Measurements from ENCODE around the gene MT1H. TPM values are rescaled to one million over a fixed set of nuclear protein-coding genes. Genes with fewer than 3 reads are reported as not detected.
A peak's percentile ranks its signal among the peaks of the same experiment; 100 is the strongest.
"Not testable (repeated sequence)": the region's sequence is repeated elsewhere in the genome, so short reads cannot be mapped to it uniquely, and the experiment has no call there.

Gene MT1H
- total RNA-seq, 4 donors from 2014 or later: 5.8 to 2,098 (median 30.1) TPM; not detected in 1

DNA sequence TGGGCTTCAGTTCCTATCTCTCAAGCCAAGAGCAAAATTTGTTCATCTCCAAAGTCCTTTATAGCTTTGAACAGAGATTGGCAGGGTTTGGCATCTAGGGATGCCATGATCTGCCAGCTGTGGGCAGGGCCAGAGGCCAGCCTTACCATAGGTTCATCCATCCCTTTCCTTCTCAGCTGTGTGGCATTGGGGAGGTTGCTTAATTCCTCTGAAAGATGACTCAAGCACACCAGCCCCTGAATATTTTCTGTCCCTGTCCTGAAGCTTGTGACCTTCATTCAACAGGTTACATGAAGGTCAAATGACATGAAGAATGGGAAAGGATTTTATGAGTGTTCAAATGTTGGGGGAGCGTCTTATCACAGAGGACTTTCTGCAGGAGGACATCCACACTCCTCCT is 5.1 kb upstream of the MT1H start:
- H3K4me1 ChIP-seq: peaks cover 0 to 25% (median 0%) of the 10 kb centered on the region in 4 donors
- H3K27me3 ChIP-seq: no peaks in the 10 kb centered on the region
- H3K27ac ChIP-seq: no peak overlapping the region
- no peak for TF ChIP-seq CTCF (IDR thresholded peaks at IDR 0.05)
- TF ChIP-seq POLR2A (IDR thresholded peaks at IDR 0.05): no peak
- H3K36me3 ChIP-seq: peaks cover 0 to 6% (median 0%) of the 10 kb centered on the region in 3 donors
- DNase-seq: no peak
- H3K9me3 ChIP-seq: no peaks in the 10 kb centered on the region
- no peak overlapping the region for H3K4me3 ChIP-seq

GRCh38 chr16:56665286-56666261 is 4.0 kb upstream of the MT1H start:
- H3K27ac ChIP-seq, H3K9me3 ChIP-seq, H3K36me3 ChIP-seq, H3K27me3 ChIP-seq, DNase-seq: not testable (repeated sequence)
- Histone ChIP-seq H3K4me3 (peak overlapping the region in 1 of 4 donors; percentile 56), H3K4me1 (peaks cover 0 to 31% (median 0%) of the 10 kb centered on the region in 4 donors)

DNA sequence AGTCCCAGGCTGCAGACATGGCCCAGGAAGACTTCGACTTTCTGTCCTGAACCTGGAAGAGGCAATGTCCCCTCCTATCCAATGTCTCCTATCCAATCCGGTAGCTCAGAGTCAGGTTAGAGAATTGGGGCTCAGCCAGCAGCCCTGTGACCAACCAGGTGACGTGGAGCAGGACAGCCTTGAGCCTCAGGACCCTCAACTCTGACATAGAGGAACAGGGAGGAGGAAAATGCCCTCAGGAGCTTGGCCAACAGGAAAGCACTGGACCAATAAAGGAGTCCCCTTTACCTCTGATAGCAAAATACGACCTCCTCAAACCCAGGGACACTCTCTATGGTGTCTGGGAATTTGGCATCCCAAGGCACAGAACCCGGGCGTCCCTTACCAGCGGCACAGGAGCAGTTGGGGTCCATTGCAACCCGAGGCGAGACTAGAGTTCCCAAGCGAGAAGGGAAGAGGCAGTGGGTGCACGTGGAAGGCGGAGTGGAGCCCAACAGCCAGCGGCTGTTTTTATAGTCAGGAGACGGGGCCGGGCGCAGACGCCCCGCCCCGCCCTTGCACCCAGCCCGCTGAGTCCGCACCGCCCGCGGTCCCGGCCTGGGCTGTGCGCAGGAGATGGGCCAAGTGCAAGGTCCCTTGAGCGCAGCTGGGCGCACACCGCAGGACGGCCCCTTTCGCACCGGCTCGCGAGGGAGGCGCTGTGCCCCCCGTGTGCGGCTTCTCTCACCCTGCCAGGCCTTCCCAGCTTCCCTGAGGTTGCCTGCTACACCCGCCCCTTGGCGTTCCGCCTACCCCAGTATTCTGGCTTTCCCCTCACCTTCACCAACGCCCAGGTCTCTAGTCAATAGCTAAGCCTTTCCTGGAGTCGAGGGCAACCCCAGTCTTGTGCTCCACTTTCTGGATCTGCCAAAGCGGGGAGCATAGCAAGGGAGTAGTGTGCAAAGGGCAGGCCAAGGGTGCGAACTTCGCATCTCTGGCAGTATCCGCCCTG is 1.7 kb upstream of the MT1H start, which contains the start of gene MT1G:
TSS of gene MT1G (minus strand) at position 485 of the 991 bp plus-strand sequence. CDS start at position 413, 72 bp downstream.
- peak in 2 of 3 donors; percentile 76 to 94 for DNase-seq
- peaks cover 0 to 25% (median 0%) of the 10 kb centered on the region in 4 donors for H3K4me1 ChIP-seq
- no peaks in the 10 kb centered on the region for H3K27me3 ChIP-seq
- no peaks in the 10 kb centered on the region for H3K36me3 ChIP-seq
- peak within 1 kb of the TSS in 2 of 4 donors; percentile 48 to 93 for H3K27ac ChIP-seq
- H3K9me3 ChIP-seq: no peaks in the 10 kb centered on the region
- TF ChIP-seq CTCF (IDR thresholded peaks at IDR 0.05): no peak
- peak; percentile 57 to 85 for TF ChIP-seq POLR2A (IDR thresholded peaks at IDR 0.05)
- H3K4me3 ChIP-seq: peak within 1 kb of the TSS in 2 of 4 donors; percentile 34 to 56

GRCh38 chr16:56669840-56670619 is 416 bp downstream of the MT1H start:
- no peaks in the 10 kb centered on the region for H3K27me3 ChIP-seq
- no peaks in the 10 kb centered on the region for H3K9me3 ChIP-seq
- no peak for TF ChIP-seq CTCF (IDR thresholded peaks at IDR 0.05)
- DNase-seq: no peak
- H3K4me3 ChIP-seq: peak overlapping the region in 1 of 4 donors; percentile 56
- H3K36me3 ChIP-seq: no peaks in the 10 kb centered on the region
- H3K4me1 ChIP-seq: peaks cover 0 to 21% (median 0%) of the 10 kb centered on the region in 4 donors
- H3K27ac ChIP-seq: no peak overlapping the region

- Histone ChIP-seq H3K4me3 (peak overlapping the region in 1 of 4 donors; percentile 56), H3K27me3 (peaks cover 0 to 3% of the 10 kb centered on the region in 2 donors)
Observed at GRCh38 chr16:56670620-56670934, 963 bp downstream of the MT1H start.

GRCh38 chr16:56671691-56672090 is 2.1 kb downstream of the MT1H start:
- H3K9me3 ChIP-seq, H3K36me3 ChIP-seq, H3K27ac ChIP-seq, H3K27me3 ChIP-seq, DNase-seq: not testable (repeated sequence)
- Histone ChIP-seq H3K4me1 (peaks cover 0 to 30% (median 2%) of the 10 kb centered on the region in 4 donors), H3K4me3 (peak overlapping the region in 1 of 4 donors; percentile 56)

More at GRCh38 chr16:56670620-56670934, 963 bp downstream of the MT1H start:
- TF ChIP-seq POLR2A (IDR thresholded peaks at IDR 0.05) (no peak), CTCF (IDR thresholded peaks at IDR 0.05) (no peak)
- Histone ChIP-seq H3K4me1 (peaks cover 0 to 23% (median 0%) of the 10 kb centered on the region in 4 donors), H3K9me3 (no peaks in the 10 kb centered on the region), H3K27ac (no peak overlapping the region), H3K36me3 (no peaks in the 10 kb centered on the region)
- no peak for DNase-seq

DNA sequence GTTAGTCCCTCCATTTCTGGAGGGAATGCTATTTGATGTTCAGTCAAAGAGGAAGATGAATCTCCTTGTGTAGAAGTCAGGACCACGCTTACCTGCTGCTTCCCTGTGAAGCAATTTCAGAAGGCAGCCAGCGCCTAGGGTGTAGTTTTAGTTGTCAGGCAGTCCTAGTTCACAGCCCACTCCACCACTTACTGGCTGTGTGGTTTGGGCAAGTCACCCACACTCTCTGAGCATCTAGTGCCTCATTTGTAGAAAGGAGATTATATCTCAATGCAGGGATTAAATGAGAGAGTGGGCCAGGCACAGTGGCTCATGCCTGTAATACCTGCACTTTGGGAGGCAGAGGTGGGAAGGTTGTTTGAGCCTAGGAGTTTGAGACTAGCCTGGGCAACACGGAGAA is 2.6 kb downstream of the MT1H start:
- H3K36me3 ChIP-seq, H3K9me3 ChIP-seq, H3K27ac ChIP-seq, DNase-seq, H3K27me3 ChIP-seq, H3K4me3 ChIP-seq: not testable (repeated sequence)
- peaks cover 0 to 30% (median 2%) of the 10 kb centered on the region in 4 donors for H3K4me1 ChIP-seq

Data from Peyer's patch (tissue), 4 donors.